GM15510 (cell line): ENCODE measurements around the gene UNCX.

Experiments used
- POLR2A ChIP-seq: IDR thresholded peaks from 3 replicates; pipeline ENCODE4 v1.6.1; 2011; ENCODE audit warnings: borderline replicate concordance; ENCODE audit not compliant: insufficient read length; ENCODE audit errors: extremely low read depth

The UNCX gene

DNA sequence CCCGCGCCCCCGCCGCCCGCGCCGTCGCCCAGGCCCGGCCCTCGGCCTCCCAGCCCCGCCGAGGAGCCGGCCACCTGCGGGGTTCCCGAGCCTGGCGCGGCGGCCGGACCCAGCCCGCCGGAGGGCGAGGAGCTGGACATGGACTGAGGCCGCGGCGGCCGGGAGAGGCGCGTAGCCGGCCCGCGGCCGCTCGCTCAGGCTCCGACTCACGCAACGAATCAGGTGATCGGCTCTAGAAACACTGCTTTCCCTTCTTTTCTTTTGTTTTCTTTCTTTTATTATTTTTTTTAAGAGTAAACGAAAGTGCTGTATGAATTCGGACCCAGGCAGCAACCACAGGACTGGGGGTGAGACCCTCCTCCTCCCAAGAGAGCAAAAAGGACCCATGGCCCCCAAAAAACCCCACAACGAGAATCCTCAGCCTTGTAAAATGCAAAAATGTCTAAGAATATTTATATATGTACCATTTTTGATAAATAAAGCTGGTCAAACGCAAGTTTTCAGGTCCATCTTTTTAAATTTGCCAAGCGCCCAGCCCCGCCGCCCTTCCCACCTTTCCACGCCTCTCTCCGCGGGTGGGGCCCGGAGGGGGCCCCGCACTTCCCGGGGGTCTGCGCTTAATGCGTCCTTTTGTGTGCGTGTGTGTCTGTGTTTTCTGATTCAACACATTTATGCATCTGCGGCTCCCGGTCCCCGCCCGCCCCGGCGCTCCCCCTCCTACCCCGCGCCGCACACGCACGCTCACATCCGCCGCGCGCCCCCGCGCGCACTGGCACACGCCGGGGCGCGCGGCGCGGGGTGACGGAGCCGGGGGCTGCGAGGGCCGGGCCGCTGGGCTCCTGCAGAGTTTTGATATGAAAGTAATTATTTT, 4.4 kb downstream of the UNCX start:
- no peak for TF ChIP-seq POLR2A

DNA sequence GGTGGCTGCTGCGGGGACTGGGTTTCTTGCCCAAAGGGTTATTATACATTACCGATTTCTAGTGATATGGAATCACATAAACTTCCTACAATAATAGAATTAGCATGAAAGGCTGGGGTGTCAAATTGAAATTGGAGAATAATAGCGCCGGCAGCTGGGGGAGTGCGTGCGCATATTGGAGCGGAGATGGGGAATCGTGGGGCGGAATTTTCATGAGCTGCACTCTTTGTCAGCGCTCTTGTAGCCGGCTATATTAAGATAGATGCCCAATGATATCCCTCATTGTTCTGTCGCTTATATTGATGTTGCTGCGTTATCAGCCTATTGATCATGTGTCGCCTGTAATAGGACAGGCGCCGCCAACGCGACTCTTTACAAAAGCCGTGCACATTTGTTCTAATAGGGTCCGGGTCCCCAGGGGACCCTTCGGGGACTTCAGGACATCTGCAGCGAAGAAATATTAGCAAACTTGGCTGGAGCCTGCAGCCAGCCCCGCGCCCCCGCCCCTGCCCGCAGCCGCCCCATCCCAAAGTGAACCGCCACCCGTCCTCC, 5.1 kb downstream of the UNCX start:
- TF ChIP-seq POLR2A, result no peak

DNA sequence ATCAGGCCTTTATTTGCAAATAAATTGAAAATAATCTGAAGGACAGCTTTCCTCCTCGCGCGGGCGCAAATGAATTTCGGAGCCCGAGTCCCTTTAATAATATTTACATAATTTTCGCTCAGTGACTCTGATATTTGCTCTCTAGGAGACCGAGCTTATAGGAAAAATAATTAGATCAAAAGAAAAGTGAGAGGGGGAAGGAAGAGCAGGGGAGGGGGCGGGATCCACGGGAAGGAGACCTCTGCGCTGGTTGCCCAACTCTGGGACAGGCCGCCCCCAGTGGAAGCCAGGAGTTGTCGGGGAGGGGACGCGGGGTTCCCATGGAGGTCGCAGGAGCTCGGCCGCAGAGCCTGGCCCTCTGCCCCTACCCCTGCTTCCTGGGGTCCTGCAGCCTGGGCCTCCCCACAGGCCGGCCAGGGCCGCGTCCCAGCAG, 5.8 kb downstream of the UNCX start:
- no peak for TF ChIP-seq POLR2A

DNA sequence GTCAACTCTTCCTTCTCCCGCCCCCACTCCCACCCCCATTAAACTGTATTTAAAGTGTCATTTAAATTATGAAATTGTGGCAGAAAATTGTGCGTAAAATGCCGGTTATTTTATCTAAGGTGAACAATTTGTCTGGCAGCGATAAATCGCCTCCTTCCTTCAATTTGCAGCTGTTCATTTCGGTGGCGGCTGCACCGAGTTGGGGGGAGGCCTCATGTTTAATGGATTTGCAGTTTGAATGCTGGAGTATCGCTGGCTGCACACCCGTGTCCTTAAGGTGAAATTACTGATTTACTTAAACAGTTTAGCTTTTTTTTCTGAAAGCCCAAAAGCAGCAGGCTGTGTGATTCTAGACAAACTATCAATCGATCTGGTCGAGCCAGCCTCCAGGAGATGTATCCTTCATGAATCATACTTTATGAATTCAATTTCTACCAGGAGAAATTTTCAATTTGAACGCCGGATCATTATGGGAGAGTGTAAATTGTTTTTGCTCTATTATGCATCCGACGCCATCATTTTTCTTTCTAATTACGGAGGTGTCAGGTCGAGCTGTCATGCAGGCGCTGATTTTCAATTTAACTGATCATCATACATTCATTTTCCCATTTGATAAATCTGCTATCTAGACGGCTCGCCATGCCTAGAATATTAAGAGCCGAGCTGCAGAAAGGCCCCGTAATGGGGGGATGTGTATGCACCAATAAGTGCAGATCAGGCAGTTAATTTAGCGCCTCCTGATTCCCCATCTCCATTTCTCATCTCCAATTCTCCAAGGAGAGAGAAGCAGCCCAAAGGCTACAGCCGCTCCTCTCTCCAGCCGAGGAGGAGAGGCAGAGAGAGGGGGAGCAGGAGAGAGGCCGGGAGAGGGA, 6.5 kb downstream of the UNCX start:
- no peak for TF ChIP-seq POLR2A

DNA sequence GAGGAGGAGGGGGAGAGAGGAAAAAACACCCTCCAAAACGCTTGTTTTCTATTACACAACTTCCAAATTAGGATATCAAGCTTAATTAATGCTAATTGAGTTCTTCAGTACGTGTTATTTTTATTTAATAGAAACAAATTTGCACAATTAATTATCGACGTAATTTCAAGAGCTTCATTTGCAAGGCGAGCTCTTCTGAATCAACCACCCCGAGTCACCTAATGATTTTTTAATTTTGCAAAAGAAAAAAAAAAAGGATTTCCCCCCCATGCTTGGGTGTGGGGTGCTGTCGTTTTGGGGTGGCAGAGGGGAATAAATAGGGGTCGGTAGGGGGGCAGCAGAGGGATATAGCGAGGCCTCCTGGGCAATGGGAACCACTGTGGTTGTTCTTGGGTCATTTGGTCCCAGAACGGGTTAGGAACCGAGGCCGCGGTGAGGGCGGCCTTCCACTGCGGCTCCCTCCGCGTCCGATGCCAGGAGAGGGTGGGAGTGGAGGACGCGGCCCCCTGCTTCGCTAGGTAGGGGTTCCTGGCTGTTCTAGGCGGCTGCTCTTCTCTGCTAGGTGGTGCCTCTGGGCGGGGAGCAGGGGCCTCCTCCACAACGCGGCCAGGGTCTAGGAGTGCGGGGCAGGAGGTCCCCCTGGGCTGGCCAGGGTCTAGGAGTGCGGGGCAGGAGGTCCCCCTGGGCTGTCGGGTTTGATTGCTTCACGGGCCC, 7.3 kb downstream of the UNCX start:
- TF ChIP-seq POLR2A, result no peak

DNA sequence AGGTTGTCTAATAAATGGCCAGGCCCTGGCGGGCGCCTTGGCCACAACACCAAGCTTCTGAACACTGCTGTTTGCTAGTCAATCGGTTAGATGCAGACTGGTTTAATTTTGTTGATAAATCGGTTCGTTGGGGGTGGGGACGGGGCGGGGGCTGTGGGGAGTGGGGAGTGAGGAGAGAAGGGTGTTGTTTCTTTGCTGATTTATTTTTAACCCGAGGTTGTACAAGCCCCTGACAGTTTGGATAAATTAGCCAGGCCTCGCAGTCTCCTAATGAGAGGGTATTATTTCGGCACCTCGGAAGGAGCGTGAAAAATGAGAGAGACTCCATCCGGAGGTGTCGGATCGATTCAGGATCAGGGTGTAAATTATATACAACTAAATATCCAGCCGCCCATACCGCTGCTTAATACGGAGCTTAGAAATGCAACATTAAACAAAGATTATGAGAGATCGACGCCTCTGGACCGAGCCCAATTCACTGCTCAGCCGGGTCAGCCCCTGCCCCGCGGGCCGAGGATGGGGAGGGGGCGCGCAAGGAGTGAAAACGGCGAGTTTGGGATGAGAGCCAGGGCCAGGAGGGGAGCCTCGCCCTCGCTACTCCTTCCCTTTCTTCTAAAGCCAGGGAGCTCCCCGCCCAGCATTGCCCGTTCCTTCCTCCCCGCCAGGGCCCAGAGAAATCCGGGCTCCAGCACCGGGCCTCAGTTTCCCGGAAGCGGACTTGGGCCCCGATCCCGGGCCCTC, 8.0 kb downstream of the UNCX start:
- TF ChIP-seq POLR2A, result no peak

DNA sequence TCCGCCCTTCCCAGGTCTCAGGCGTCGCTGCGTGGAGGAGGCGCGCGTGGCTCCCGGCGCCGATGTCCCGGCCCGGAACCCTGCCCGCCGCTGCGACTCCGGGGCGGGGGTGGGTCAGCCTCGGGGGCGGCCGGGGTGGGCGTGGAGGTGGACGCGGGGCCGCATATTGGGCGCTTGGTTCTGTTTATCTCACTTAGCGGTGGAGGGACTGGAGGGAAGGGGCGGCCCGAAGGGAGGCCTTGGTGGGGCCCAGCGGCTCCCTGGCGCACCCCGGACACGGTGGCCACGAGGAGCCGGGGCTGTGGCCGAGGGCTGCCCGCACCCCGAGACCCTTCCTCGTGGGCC, 8.6 kb downstream of the UNCX start:
- TF ChIP-seq POLR2A, result no peak

DNA sequence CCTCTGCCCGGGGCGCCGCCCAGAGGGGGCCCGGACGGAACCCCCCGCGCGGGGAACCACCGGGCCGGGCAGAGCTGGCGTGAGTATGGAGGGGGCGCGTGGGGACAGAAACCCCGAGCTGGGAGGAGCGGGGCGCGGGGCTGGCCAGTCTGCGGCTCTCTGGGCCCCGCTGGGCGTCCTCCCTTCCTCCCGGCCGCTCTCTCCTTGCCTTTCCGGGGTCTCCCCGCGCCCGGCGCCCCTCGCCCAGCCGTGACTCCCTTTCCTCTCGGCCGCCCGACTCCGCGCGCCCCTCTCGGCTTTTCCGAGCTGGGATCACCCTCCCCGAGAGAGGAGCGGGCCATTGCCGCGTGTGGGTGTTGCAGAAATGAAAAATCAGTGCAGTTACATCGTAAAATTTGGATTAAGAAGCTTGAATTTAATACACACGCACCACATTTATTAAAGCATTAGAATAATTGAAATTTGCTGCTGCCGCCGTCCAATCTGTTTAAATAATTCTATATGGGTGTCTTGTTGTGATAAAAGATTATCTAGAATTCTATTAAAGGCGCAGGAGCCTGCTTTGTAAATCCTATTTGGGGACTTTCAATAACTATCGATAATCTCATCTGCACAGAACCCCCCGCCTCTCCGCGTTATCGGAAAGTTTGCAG, 9.1 kb downstream of the UNCX start:
- no peak for TF ChIP-seq POLR2A

DNA sequence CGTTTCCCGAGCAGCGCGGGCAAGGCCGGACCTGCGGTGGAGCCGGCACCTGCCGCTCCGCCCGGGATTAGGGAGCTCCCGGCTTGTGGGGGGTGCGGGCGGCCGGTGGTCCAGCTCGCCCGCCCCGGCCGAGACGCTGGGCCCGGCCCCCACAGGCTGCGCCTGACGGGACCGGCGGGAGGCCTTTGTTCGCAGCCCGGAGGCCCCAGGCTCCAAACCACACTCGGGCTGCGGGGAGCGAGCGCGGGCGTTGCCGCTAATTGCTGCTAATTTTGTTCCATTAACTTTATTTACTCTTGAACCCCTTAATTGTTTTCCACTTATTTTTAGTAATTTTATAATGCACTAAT, 9.6 kb downstream of the UNCX start:
- no peak for TF ChIP-seq POLR2A

DNA sequence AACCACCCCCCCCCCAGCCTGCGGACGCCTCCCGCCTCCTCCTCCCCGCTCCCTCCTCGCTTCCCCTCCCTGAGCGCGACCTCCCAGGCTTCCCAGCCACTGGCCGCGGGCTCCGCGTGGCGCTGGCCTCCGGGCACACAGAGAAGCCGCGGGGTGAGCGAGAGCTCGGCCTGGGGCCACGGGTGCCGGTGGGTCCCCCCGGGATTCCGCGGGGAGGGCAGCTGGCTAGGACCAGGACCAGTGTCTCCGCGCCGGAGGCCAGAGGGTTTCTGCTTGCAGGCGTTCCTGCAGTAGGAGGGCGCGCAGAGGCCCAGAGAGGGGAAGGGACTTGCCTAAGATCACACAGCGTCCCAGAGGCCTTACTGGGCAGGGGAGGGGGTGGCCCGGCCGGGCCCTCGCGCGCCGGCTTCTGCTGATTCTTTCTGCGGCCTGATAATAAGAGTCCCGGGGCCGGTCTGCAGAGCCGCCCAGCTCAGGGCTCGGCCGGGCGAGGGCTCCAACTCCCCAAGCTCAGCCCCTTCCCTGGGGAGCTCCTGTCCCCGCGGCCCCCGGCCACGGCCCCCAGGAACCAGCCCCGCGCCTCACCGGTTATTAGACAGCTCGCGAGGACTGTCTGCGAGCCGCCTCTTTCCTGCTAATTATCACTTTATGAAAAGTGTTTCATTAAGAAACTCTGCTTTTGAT, 10.1 kb downstream of the UNCX start:
- no peak for TF ChIP-seq POLR2A

DNA sequence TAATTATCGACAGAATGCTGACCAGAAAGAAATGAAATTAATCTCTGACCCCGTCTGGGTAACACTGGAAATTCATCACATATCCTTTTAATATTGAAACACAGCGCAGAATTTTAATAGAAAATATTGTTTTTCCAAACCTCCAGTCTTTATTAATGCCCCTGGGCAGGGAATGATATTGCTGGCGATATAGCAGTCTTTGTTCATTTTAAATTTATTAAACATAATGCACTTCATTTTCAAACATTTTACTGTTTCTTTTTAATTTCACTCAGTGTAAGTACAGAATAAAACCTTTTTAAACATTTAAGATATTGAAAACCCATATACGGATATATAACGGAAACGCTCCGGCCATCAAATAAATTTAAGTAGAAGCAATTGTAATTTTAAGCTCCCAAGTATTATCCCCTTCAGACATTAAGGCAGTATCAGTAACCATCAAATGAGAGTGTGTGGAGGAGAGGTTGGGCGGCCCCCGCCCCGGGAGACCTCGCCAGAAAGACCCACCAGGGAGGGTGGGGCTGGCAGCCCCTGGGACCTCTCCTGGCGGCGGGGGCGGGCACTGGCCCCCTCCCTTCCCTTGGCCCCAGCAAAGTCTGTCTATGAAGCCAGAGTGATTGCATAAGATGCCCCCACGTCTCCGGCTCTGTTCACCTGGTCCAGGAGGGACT, 10.8 kb downstream of the UNCX start:
- TF ChIP-seq POLR2A, result no peak

DNA sequence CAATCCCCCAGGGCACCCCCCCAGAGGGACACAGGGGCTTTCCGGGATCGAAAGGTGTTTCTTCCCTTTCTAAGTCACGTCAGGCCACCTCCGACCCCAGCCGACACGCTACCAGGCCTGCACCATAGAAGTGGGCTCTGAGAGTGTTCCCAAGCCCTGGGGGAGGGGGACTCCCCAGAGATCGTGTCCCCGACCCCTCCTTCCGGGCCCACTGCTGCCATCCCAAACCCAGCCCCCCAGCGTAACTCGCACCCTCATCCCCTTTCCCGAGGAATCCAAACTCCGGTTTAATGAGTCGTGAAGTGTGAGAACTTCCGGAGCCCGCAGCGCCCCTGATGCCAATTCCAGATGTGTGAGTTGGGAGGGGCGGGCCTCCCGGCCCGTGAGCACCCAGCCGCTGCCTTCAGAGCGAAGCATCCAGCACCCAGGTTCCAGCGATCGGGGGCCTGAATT, 11.3 kb downstream of the UNCX start:
- no peak for TF ChIP-seq POLR2A
